C4-2B (cell line): ENCODE data around the gene ARHGAP35.
A peak's percentile ranks its signal among the peaks of the same experiment; 100 is the strongest.
"Not testable (repeated sequence)": the region's sequence is repeated elsewhere in the genome, so short reads cannot be mapped to it uniquely, and the experiment has no call there.

ENCODE experiments used
- H3K27ac ChIP-seq: fragments of 450-650 bp; 2 replicates; pipeline ENCODE4 v1.5.1; 2017
- CTCF ChIP-seq: fragments of 450-650 bp; conservative IDR thresholded peaks from 2 replicates; pipeline ENCODE4 v1.5.1; 2017; ENCODE audit warnings: mild to moderate bottlenecking
- ZFX ChIP-seq: fragments of 450-650 bp; IDR thresholded peaks from 2 replicates; pipeline ENCODE4 v1.6.1; 2017

The ARHGAP35 gene

GRCh38 chr19:46866407-46867136, 5.8 kb downstream of the ARHGAP35 start:
- peak overlapping the region; percentile 82 for H3K27ac ChIP-seq
- no peak for TF ChIP-seq CTCF
- TF ChIP-seq ZFX: no peak

- TF ChIP-seq CTCF (no peak), ZFX (no peak)
- H3K27ac ChIP-seq: peak overlapping the region; percentile 82; the same call in 1 of the 2 replicates
These were observed 6.4 kb downstream of the ARHGAP35 start for GRCh38 chr19:46867170-46867569.

GRCh38 chr19:46868025-46868802, 7.4 kb downstream of the ARHGAP35 start:
- TF ChIP-seq CTCF (no peak), ZFX (no peak)
- peak overlapping the region; percentile 82 for H3K27ac ChIP-seq

- H3K27ac ChIP-seq: not testable (repeated sequence)
These were observed 10.4 kb downstream of the ARHGAP35 start for GRCh38 chr19:46871173-46871572.

- H3K27ac ChIP-seq: peak overlapping the region; percentile 63
- TF ChIP-seq ZFX (no peak), CTCF (no peak)
These were observed 12.2 kb downstream of the ARHGAP35 start for GRCh38 chr19:46872967-46873366.

- TF ChIP-seq CTCF (no peak), ZFX (no peak)
- H3K27ac ChIP-seq: no peak overlapping the region
These were observed 14.4 kb downstream of the ARHGAP35 start for GRCh38 chr19:46875234-46875633.

- H3K27ac ChIP-seq: no peak overlapping the region
These were observed 14.9 kb downstream of the ARHGAP35 start for GRCh38 chr19:46875657-46876056.

More at GRCh38 chr19:46875657-46876056, 14.9 kb downstream of the ARHGAP35 start:
- TF ChIP-seq CTCF (no peak), ZFX (no peak)
